ENCODE results near the gene KCTD18.

The KCTD18 gene

DNA sequence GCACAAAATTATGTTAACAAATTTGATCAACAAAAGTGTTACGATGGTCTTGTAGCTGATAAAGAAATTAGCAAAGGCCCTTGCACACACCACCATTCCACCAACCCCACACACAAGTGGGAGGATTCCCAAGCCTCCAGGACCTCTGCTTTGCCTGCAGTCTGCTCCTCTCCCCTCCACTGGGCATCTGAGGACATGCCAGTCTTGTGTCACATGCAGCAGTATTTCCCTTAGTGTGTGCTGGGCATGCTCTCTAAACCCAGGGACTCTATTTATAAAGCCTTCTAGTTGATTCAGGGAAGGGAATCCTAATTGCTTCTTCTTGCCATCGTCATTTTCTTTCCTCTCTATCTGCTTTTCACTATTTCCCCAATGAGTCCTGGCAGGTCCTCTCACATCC is 53.3 kb downstream of the KCTD18 start:
- TF ChIP-seq, protein P1, sequence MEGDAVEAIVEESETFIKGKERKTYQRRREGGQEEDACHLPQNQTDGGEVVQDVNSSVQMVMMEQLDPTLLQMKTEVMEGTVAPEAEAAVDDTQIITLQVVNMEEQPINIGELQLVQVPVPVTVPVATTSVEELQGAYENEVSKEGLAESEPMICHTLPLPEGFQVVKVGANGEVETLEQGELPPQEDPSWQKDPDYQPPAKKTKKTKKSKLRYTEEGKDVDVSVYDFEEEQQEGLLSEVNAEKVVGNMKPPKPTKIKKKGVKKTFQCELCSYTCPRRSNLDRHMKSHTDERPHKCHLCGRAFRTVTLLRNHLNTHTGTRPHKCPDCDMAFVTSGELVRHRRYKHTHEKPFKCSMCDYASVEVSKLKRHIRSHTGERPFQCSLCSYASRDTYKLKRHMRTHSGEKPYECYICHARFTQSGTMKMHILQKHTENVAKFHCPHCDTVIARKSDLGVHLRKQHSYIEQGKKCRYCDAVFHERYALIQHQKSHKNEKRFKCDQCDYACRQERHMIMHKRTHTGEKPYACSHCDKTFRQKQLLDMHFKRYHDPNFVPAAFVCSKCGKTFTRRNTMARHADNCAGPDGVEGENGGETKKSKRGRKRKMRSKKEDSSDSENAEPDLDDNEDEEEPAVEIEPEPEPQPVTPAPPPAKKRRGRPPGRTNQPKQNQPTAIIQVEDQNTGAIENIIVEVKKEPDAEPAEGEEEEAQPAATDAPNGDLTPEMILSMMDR (IDR thresholded peaks at IDR 0.05; ENCODE audit: insufficient read depth, low read length, missing control alignments), result no peak
- ChIA-PET CTCF (interaction anchor here (0.8 to 0.9 kb wide), 2 partner anchors 11 to 25 kb away, joined by 3 to 4 read pairs; no protein-coding TSS in a partner anchor), POLR2A (no interaction called here)
- no peak for DNase-seq (ENCODE audit: low read depth, low spot score)
- H3K4me3 ChIP-seq (ENCODE audit: low read depth, low read length), result no peak overlapping the region

DNA sequence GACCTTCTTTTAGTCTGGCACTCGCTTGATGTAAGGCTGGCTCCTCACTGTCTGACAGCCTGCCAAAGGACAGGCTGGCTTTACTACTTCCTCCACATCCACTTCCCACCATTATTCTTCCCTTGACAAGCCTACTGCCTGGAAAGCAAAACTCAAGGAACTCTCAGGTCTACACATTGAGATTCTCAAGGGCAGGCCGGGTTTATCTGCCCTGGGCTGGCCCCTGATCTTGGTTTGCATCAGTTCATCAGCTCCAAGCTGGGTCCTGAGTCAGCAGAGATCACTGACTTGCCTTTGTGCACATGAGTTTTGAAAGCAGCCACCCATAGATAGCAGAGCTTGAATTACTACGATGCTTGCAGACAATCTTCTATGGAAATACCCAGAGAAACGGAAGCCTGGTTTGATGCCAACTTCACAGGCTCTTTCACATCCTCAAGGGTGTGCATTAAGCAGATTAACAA is 53.9 kb downstream of the KCTD18 start:
- TF ChIP-seq, protein P1 (IDR thresholded peaks at IDR 0.05; ENCODE audit: insufficient read depth, low read length, missing control alignments), result no peak
- H3K4me3 ChIP-seq (ENCODE audit: low read depth, low read length), result no peak overlapping the region
- ChIA-PET CTCF (interaction anchor here (0.8 to 1.5 kb wide), 4 partner anchors 11 to 470 kb away, joined by 3 to 5 read pairs (median 4); no protein-coding TSS in a partner anchor), POLR2A (no interaction called here)
- DNase-seq (ENCODE audit: low read depth, low spot score), result no peak

DNA sequence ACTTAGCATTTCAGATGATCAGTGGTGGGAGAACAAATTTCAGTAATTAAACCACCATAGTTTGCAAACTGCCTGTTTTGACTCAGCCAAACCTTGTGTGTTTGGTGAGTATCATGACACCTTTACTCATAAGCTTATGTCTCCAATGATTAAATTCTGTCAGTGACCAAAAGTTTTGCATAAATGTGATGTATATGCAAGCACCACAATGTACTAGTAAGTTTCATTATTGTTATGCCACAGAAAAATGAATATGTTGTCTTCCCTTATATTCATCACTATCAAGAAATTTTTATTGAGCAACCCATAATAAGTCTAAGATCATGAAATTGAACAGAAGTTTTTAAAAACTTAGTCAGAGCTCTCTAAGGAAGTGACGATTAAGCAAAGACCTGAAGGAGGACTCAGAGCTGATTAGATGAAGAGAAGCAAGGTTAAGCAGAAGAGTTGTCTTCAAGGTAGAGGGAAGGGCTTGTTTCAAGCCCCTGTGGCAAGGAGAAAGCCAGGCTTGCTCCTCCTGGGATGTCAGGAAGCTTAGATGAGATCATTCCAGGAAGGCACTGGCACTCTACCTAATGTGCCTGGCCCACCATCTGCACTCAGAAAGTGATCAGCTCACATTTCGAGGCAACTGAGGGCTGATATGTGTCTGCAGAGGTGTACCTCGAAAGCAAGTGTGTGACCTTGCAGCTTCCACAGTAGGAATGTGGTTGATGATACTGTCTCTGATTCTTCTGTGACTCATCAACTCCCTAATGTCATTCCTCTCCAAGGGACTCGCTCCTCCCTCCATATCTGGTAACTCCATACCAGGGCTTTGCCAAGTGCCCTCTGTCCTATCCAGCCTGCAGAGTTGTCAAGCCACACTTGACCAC is 54.7 kb downstream of the KCTD18 start:
- TF ChIP-seq, protein P1 (IDR thresholded peaks at IDR 0.05; ENCODE audit: insufficient read depth, low read length, missing control alignments), result no peak
- no peak for DNase-seq (ENCODE audit: low read depth, low spot score)
- CTCF ChIA-PET, result interaction anchor here (1.0 to 1.5 kb wide), 5 partner anchors 13 to 481 kb away, joined by 3 to 5 read pairs (median 3); partner anchors contain the start of gene SPATS2L
- POLR2A ChIA-PET, result no interaction called here
- no peak overlapping the region for H3K4me3 ChIP-seq (ENCODE audit: low read depth, low read length)

DNA sequence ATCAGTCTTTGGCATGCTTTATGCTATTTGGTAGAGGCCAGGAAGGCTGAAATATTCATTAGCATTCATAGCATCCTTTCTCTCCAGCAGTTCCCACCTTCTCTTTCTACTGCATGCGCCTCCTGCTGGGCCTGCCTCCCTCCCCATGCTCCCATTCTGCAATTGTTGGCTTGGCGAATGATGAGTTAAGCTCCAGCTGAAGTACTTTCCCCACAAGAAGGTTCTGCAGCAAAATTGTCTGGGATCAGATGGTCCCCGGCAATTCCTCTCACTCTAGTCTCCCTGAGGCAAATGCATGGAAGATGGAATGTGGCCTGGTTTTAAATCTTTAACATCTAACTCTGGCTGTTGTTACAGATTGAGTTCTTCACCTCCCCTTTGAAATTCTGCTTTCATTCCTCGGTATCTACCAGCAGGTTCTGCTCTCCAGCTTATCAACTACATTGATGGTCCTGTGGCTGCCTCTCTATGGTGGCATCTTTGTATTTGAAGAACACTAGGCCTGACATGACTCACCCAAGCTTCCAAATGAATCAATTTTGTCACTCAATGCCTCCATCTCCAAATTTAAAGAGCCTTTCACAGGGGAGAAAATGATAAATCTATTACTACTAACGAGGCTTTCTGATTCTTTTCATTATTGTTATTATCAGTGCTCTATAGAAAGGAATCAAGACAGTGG is 55.9 kb downstream of the KCTD18 start:
- H3K4me3 ChIP-seq (ENCODE audit: low read depth, low read length), result no peak overlapping the region
- TF ChIP-seq, protein P1 (IDR thresholded peaks at IDR 0.05; ENCODE audit: insufficient read depth, low read length, missing control alignments), result no peak
- POLR2A ChIA-PET, result no interaction called here
- DNase-seq (ENCODE audit: low read depth, low spot score), result no peak
- CTCF ChIA-PET, result interaction anchor here (0.8 to 1.0 kb wide), 2 partner anchors 9 to 27 kb away, joined by 4 to 5 read pairs; no protein-coding TSS in a partner anchor

DNA sequence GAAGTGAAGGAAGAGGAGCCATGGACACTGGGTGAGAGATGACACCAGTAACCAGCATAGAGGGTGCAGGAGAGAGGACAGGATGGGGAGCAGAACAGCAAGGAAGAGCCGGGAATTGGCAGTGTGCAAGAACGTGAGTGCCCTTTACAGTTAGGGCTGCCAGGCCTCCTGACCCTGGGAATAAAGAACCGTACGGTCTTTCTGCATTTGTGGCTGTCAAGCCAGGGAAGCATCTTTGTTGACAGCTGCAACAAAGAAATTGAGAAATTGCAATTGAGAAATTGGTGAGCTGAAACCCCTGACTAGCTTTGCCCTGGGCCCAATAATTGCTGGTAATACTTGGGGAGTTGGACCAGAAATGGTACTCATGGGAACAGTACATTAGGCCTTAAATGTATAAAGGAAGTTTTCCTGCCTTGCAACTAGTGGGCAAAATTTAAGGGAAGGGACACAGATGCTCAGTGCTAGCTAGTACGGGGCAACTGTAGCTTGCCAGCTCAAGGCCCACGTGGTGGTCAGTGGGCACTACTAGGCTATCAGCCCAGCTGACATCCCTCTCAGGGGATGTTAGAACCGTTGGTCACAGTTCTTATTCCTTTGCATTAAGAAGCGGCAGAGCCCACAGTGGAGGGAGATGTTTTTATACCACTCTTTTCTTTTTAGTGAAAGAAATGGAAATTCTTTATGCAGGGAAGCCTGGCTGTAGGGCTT is 56.6 kb downstream of the KCTD18 start:
- POLR2A ChIA-PET, result no interaction called here
- TF ChIP-seq, protein P1 (IDR thresholded peaks at IDR 0.05; ENCODE audit: insufficient read depth, low read length, missing control alignments), result no peak
- CTCF ChIA-PET, result interaction anchor here (0.8 to 1.0 kb wide), 2 partner anchors 8 to 28 kb away, joined by 4 to 5 read pairs; no protein-coding TSS in a partner anchor
- no peak overlapping the region for H3K4me3 ChIP-seq (ENCODE audit: low read depth, low read length)
- DNase-seq (ENCODE audit: low read depth, low spot score), result no peak
